ENCODE results near the gene RNF113B. TPM values are rescaled to one million over a fixed set of nuclear protein-coding genes. Genes with fewer than 3 reads are reported as not detected.

RNF113B gene
- polyA plus RNA-seq, 3 donors from 2014 or later = not detected

- Mint-ChIP-seq H3K27me3 (ENCODE audit: low read depth in 3 of 3) (no peaks in the 10 kb centered on the region), H3K4me1 (no peaks in the 10 kb centered on the region)
Measured at GRCh38 chr13:98215508-98215907, 38.4 kb upstream of the RNF113B start.

GRCh38 chr13:98214707-98215106 lies 37.6 kb upstream of the RNF113B start:
- Mint-ChIP-seq H3K4me3 (no peak overlapping the region), H3K27me3 (ENCODE audit: low read depth in 3 of 3) (no peaks in the 10 kb centered on the region), H3K27ac (no peak overlapping the region), H3K4me1 (no peaks in the 10 kb centered on the region), H3K36me3 (no peaks in the 10 kb centered on the region), H3K9me3 (no peaks in the 10 kb centered on the region)
- no peak for DNase-seq

More at GRCh38 chr13:98215508-98215907, 38.4 kb upstream of the RNF113B start:
- Mint-ChIP-seq H3K9me3 (no peaks in the 10 kb centered on the region), H3K27ac (no peak overlapping the region), H3K4me3 (no peak overlapping the region), H3K36me3 (no peaks in the 10 kb centered on the region)
- DNase-seq = no peak

- Mint-ChIP-seq H3K4me1 (no peaks in the 10 kb centered on the region), H3K27ac (no peak overlapping the region), H3K9me3 (no peaks in the 10 kb centered on the region), H3K36me3 (no peaks in the 10 kb centered on the region), H3K4me3 (no peak overlapping the region), H3K27me3 (ENCODE audit: low read depth in 3 of 3) (no peaks in the 10 kb centered on the region)
- DNase-seq = no peak
Measured at GRCh38 chr13:98214008-98214643, 37.1 kb upstream of the RNF113B start.

- Mint-ChIP-seq H3K27ac (no peak overlapping the region), H3K36me3 (no peaks in the 10 kb centered on the region), H3K4me1 (no peaks in the 10 kb centered on the region), H3K27me3 (ENCODE audit: low read depth in 3 of 3) (peaks cover 0 to 2% (median 0%) of the 10 kb centered on the region in 3 donors), H3K9me3 (no peaks in the 10 kb centered on the region), H3K4me3 (no peak overlapping the region)
- DNase-seq = no peak
Measured at GRCh38 chr13:98213354-98213753, 36.3 kb upstream of the RNF113B start.

- peaks cover 0 to 2% (median 0%) of the 10 kb centered on the region in 3 donors for H3K27me3 Mint-ChIP-seq (ENCODE audit: low read depth in 3 of 3)
- H3K9me3 Mint-ChIP-seq = no peaks in the 10 kb centered on the region
- no peak overlapping the region for H3K4me3 Mint-ChIP-seq
- no peaks in the 10 kb centered on the region for H3K36me3 Mint-ChIP-seq
- DNase-seq = no peak
- H3K4me1 Mint-ChIP-seq = no peaks in the 10 kb centered on the region
- no peak overlapping the region for H3K27ac Mint-ChIP-seq
Measured at GRCh38 chr13:98212763-98213162, 35.7 kb upstream of the RNF113B start.

GRCh38 chr13:98208606-98209005 lies 31.5 kb upstream of the RNF113B start:
- Mint-ChIP-seq H3K27me3 (ENCODE audit: low read depth in 3 of 3) (peaks cover 0 to 4% (median 0%) of the 10 kb centered on the region in 3 donors), H3K27ac (no peak overlapping the region), H3K9me3 (peaks cover 0 to 5% (median 0%) of the 10 kb centered on the region in 6 donors), H3K36me3 (no peaks in the 10 kb centered on the region), H3K4me1 (no peaks in the 10 kb centered on the region), H3K4me3 (no peak overlapping the region)
- no peak for DNase-seq

- Mint-ChIP-seq H3K27ac (no peak overlapping the region), H3K27me3 (ENCODE audit: low read depth in 3 of 3) (peaks cover 0 to 4% (median 0%) of the 10 kb centered on the region in 3 donors), H3K36me3 (no peaks in the 10 kb centered on the region), H3K9me3 (peaks cover 0 to 5% (median 0%) of the 10 kb centered on the region in 6 donors), H3K4me3 (no peak overlapping the region), H3K4me1 (no peaks in the 10 kb centered on the region)
- DNase-seq = no peak
Measured at GRCh38 chr13:98207416-98207815, 30.3 kb upstream of the RNF113B start.

GRCh38 chr13:98206946-98207345 lies 29.9 kb upstream of the RNF113B start:
- H3K27ac Mint-ChIP-seq = no peak overlapping the region
- no peak overlapping the region for H3K4me3 Mint-ChIP-seq
- no peaks in the 10 kb centered on the region for H3K36me3 Mint-ChIP-seq
- H3K4me1 Mint-ChIP-seq = no peaks in the 10 kb centered on the region
- H3K9me3 Mint-ChIP-seq = peaks cover 0 to 5% (median 0%) of the 10 kb centered on the region in 6 donors
- peaks cover 0 to 4% (median 0%) of the 10 kb centered on the region in 3 donors for H3K27me3 Mint-ChIP-seq (ENCODE audit: low read depth in 3 of 3)
- no peak for DNase-seq

GRCh38 chr13:98204546-98204945 lies 27.5 kb upstream of the RNF113B start:
- no peak overlapping the region for H3K27ac Mint-ChIP-seq
- H3K36me3 Mint-ChIP-seq = no peaks in the 10 kb centered on the region

GRCh38 chr13:98203646-98204326 lies 26.7 kb upstream of the RNF113B start:
- Mint-ChIP-seq H3K4me1 (no peaks in the 10 kb centered on the region), H3K27ac (no peak overlapping the region), H3K4me3 (no peak overlapping the region), H3K27me3 (ENCODE audit: low read depth in 3 of 3) (peaks cover 0 to 4% (median 1%) of the 10 kb centered on the region in 3 donors), H3K9me3 (peaks cover 0 to 5% (median 0%) of the 10 kb centered on the region in 6 donors), H3K36me3 (no peaks in the 10 kb centered on the region)
- DNase-seq = no peak

More at GRCh38 chr13:98204546-98204945, 27.5 kb upstream of the RNF113B start:
- Mint-ChIP-seq H3K4me1 (no peaks in the 10 kb centered on the region), H3K4me3 (no peak overlapping the region), H3K27me3 (ENCODE audit: low read depth in 3 of 3) (peaks cover 0 to 4% (median 0%) of the 10 kb centered on the region in 3 donors), H3K9me3 (peaks cover 0 to 5% (median 0%) of the 10 kb centered on the region in 6 donors)
- DNase-seq = no peak

GRCh38 chr13:98201984-98202383 lies 24.9 kb upstream of the RNF113B start:
- H3K27ac Mint-ChIP-seq = peak overlapping the region in 1 of 6 donors; percentile 30
- no peak for DNase-seq
- H3K27me3 Mint-ChIP-seq (ENCODE audit: low read depth in 3 of 3) = peaks cover 0 to 2% (median 1%) of the 10 kb centered on the region in 3 donors
- H3K9me3 Mint-ChIP-seq = peaks cover 0 to 5% (median 0%) of the 10 kb centered on the region in 6 donors
- H3K36me3 Mint-ChIP-seq = no peaks in the 10 kb centered on the region
- H3K4me3 Mint-ChIP-seq = no peak overlapping the region
- H3K4me1 Mint-ChIP-seq = no peaks in the 10 kb centered on the region

GRCh38 chr13:98201189-98201588 lies 24.1 kb upstream of the RNF113B start:
- no peaks in the 10 kb centered on the region for H3K4me1 Mint-ChIP-seq
- no peak overlapping the region for H3K4me3 Mint-ChIP-seq
- H3K36me3 Mint-ChIP-seq = no peaks in the 10 kb centered on the region
- no peak overlapping the region for H3K27ac Mint-ChIP-seq
- H3K9me3 Mint-ChIP-seq = peaks cover 0 to 5% (median 0%) of the 10 kb centered on the region in 6 donors
- H3K27me3 Mint-ChIP-seq (ENCODE audit: low read depth in 3 of 3) = peaks cover 0 to 4% (median 1%) of the 10 kb centered on the region in 3 donors
- no peak for DNase-seq

GRCh38 chr13:98200211-98200878 lies 23.3 kb upstream of the RNF113B start:
- Mint-ChIP-seq H3K27ac (no peak overlapping the region), H3K4me1 (no peaks in the 10 kb centered on the region), H3K9me3 (peaks cover 0 to 3% (median 0%) of the 10 kb centered on the region in 6 donors)

GRCh38 chr13:98199480-98199879 lies 22.4 kb upstream of the RNF113B start:
- Mint-ChIP-seq H3K4me1 (no peaks in the 10 kb centered on the region), H3K27me3 (ENCODE audit: low read depth in 3 of 3) (peaks cover 0 to 4% (median 1%) of the 10 kb centered on the region in 3 donors), H3K27ac (no peak overlapping the region), H3K36me3 (no peaks in the 10 kb centered on the region), H3K4me3 (no peak overlapping the region), H3K9me3 (peaks cover 0 to 3% (median 0%) of the 10 kb centered on the region in 6 donors)
- DNase-seq = no peak

More at GRCh38 chr13:98200211-98200878, 23.3 kb upstream of the RNF113B start:
- Mint-ChIP-seq H3K27me3 (ENCODE audit: low read depth in 3 of 3) (peaks cover 0 to 4% (median 1%) of the 10 kb centered on the region in 3 donors), H3K36me3 (no peaks in the 10 kb centered on the region), H3K4me3 (no peak overlapping the region)
- no peak for DNase-seq
